ENCODE results near the gene SH3TC2. TPM values are rescaled to one million over a fixed set of nuclear protein-coding genes. Genes with fewer than 3 reads are reported as not detected.

The SH3TC2 gene
- total and polyA plus RNA-seq, 2 donors (not counting 1 experiment from before 2014, with no cell fraction given): not detected

- TF ChIP-seq EZH2 (IDR thresholded peaks at IDR 0.05; ENCODE audit: borderline replicate concordance, insufficient read depth, low read depth, low read length, poor library complexity, severe bottlenecking) (no peak), CTCF (IDR thresholded peaks at IDR 0.05) (no peak)
- CTCF ChIA-PET: interaction anchor here (1.1 to 1.7 kb wide), 4 partner anchors 13 to 253 kb away, joined by 3 to 6 read pairs (median 4); no protein-coding TSS in a partner anchor
Measured at GRCh38 chr5:148988328-148988727, 74.5 kb downstream of the SH3TC2 start.

GRCh38 chr5:148986636-148987035 is 76.2 kb downstream of the SH3TC2 start:
- no peak overlapping the region for H3K4me3 ChIP-seq (ENCODE audit: control extremely low read depth in 1 of 5, extremely low read depth in 1 of 5, insufficient read depth in 1 of 5, low read depth in 2 of 5, low read length in 4 of 5)
- H3K4me2 ChIP-seq (replicated peaks; ENCODE audit: low read depth, low read length, poor library complexity, severe bottlenecking): no peak overlapping the region
- no peaks in the 10 kb centered on the region for H3K4me1 ChIP-seq (ENCODE audit: control insufficient read depth in 2 of 2, insufficient read depth in 2 of 2, low read length in 2 of 2)
- no peak overlapping the region for H3K9ac ChIP-seq (ENCODE audit: low read length)
- no peak overlapping the region for H3K27ac ChIP-seq (ENCODE audit: low read length in 2 of 2)
- no peak overlapping the region for H3K27ac Mint-ChIP-seq
- WGBS (ENCODE audit: insufficient coverage): 57% methylated on average over 1 of the region's 2 CpGs
- no peaks in the 10 kb centered on the region for H4K20me1 ChIP-seq (ENCODE audit: control insufficient read depth, insufficient read depth, low read length, poor library complexity, severe bottlenecking)
- TF ChIP-seq EZH2 (IDR thresholded peaks at IDR 0.05; ENCODE audit: borderline replicate concordance, insufficient read depth, low read depth, low read length, poor library complexity, severe bottlenecking) (no peak), CTCF (IDR thresholded peaks at IDR 0.05) (no peak)
- peaks cover 8% of the 10 kb centered on the region for H3K9me3 Mint-ChIP-seq (ENCODE audit: insufficient read depth)
- intact Hi-C loops (cut with micrococcal nuclease): no loop called here
- no peak for DNase-seq
- no peak overlapping the region for H2AFZ ChIP-seq (ENCODE audit: insufficient read depth, low read depth, low read length, poor library complexity, severe bottlenecking)
- no peaks in the 10 kb centered on the region for H3K4me1 Mint-ChIP-seq
- no peak for ATAC-seq (ENCODE audit: low read depth)
- peaks cover 30% of the 10 kb centered on the region for H3K27me3 Mint-ChIP-seq
- H3K36me3 ChIP-seq (replicated peaks in 1 of 2; ENCODE audit: control extremely low read depth in 1 of 2, control insufficient read depth in 1 of 2, extremely low read depth in 1 of 2, insufficient read depth in 2 of 2, low read length in 1 of 2): no peaks in the 10 kb centered on the region
- H3K27me3 ChIP-seq (replicated peaks in 1 of 4; ENCODE audit: control extremely low read depth in 1 of 4, control insufficient read depth in 3 of 4, insufficient read depth in 4 of 4, low read length in 3 of 4): peaks cover 0 to 4% (median 2%) of the 10 kb centered on the region in 4 experiments
- H3K4me3 Mint-ChIP-seq: no peak overlapping the region
- no peaks in the 10 kb centered on the region for H3K79me2 ChIP-seq (ENCODE audit: control insufficient read depth, insufficient read depth, low read length)
- ChIA-PET POLR2A (no interaction called here), CTCF (no interaction called here)
- peaks cover 0 to 4% (median 0%) of the 10 kb centered on the region in 3 donors for H3K9me3 ChIP-seq (ENCODE audit: control extremely low read depth in 1 of 3, control insufficient read depth in 2 of 3, insufficient read depth in 1 of 3, low read length in 2 of 3)

More at GRCh38 chr5:148988328-148988727, 74.5 kb downstream of the SH3TC2 start:
- POLR2A ChIA-PET: no interaction called here
- DNase-seq (no peak), ATAC-seq (ENCODE audit: low read depth) (no peak)
- no peak overlapping the region for H3K4me2 ChIP-seq (replicated peaks; ENCODE audit: low read depth, low read length, poor library complexity, severe bottlenecking)
- H3K9me3 ChIP-seq (ENCODE audit: control extremely low read depth in 1 of 3, control insufficient read depth in 2 of 3, insufficient read depth in 1 of 3, low read length in 2 of 3): peaks cover 0 to 4% (median 0%) of the 10 kb centered on the region in 3 donors
- Mint-ChIP-seq H3K27me3 (peaks cover 36% of the 10 kb centered on the region), H3K27ac (no peak overlapping the region), H3K9me3 (ENCODE audit: insufficient read depth) (peaks cover 8% of the 10 kb centered on the region), H3K4me1 (no peaks in the 10 kb centered on the region), H3K4me3 (no peak overlapping the region)
- H3K4me1 ChIP-seq (ENCODE audit: control insufficient read depth in 2 of 2, insufficient read depth in 2 of 2, low read length in 2 of 2): no peaks in the 10 kb centered on the region
- 95% methylated on average over 6 of the region's 6 CpGs for WGBS (ENCODE audit: insufficient coverage)
- H3K27me3 ChIP-seq (replicated peaks in 1 of 4; ENCODE audit: control extremely low read depth in 1 of 4, control insufficient read depth in 3 of 4, insufficient read depth in 4 of 4, low read length in 3 of 4): peaks cover 0 to 4% (median 2%) of the 10 kb centered on the region in 4 experiments
- intact Hi-C loops (cut with micrococcal nuclease): no loop called here
- H3K4me3 ChIP-seq (ENCODE audit: control extremely low read depth in 1 of 5, extremely low read depth in 1 of 5, insufficient read depth in 1 of 5, low read depth in 2 of 5, low read length in 4 of 5): no peak overlapping the region
- no peaks in the 10 kb centered on the region for H3K36me3 ChIP-seq (replicated peaks in 1 of 2; ENCODE audit: control extremely low read depth in 1 of 2, control insufficient read depth in 1 of 2, extremely low read depth in 1 of 2, insufficient read depth in 2 of 2, low read length in 1 of 2)
- no peaks in the 10 kb centered on the region for H4K20me1 ChIP-seq (ENCODE audit: control insufficient read depth, insufficient read depth, low read length, poor library complexity, severe bottlenecking)
- H2AFZ ChIP-seq (ENCODE audit: insufficient read depth, low read depth, low read length, poor library complexity, severe bottlenecking): no peak overlapping the region
- H3K27ac ChIP-seq (ENCODE audit: low read length in 2 of 2): no peak overlapping the region
- H3K9ac ChIP-seq (ENCODE audit: low read length): no peak overlapping the region
- H3K79me2 ChIP-seq (ENCODE audit: control insufficient read depth, insufficient read depth, low read length): no peaks in the 10 kb centered on the region

Measured in B cell (primary cell).